GM19239 (cell line): ENCODE results near the gene CFAP68.
"Not testable (repeated sequence)": the region's sequence is repeated elsewhere in the genome, so short reads cannot be mapped to it uniquely, and the experiment has no call there.

ENCODE experiments used
- DNase-seq: peaks from one replicate; pipeline ENCODE4 v3.0.0; 2011; ENCODE audit warnings: low spot score; ENCODE audit not compliant: insufficient read length
- FAIRE-seq: peaks from 2 replicates; lab custom pipeline; 2011; peaks lifted over from hg19 to GRCh38; lab: Jason Lieb, UNC

CFAP68 gene

GRCh38 chr11:111916768-111917167, 37.4 kb downstream of the CFAP68 start:
- FAIRE-seq (no peak), DNase-seq (no peak)

DNA sequence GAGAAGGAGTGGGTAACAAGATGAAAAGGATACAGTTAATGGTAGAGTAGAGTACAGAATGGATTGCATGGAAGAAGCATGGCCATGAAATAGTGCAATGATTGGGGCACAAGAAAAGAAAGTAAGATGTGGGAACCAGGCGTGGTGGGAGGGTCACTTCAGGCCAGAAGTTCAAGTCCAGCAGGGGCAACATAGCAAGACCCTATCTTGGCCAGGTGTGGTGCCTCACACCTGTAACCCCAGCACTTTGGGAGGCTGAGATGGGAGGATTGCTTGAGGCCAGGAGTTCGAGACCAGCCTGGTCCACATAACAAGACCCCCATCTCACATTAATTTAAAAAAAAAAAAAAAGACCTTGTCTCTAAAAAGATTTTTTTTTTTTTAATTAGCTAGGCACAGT, 38.0 kb downstream of the CFAP68 start:
- no peak for DNase-seq
- FAIRE-seq, result no peak

GRCh38 chr11:111917788-111918187, 38.4 kb downstream of the CFAP68 start:
- no peak for DNase-seq
- no peak for FAIRE-seq

- DNase-seq (no peak), FAIRE-seq (no peak)
Observed at GRCh38 chr11:111918390-111919256, 39.3 kb downstream of the CFAP68 start, which contains the start of gene C11orf52. Gene C11orf52, plus strand, starts transcription at chr11:111918913. Its CDS starts 60 bp downstream, at chr11:111918973.

DNA sequence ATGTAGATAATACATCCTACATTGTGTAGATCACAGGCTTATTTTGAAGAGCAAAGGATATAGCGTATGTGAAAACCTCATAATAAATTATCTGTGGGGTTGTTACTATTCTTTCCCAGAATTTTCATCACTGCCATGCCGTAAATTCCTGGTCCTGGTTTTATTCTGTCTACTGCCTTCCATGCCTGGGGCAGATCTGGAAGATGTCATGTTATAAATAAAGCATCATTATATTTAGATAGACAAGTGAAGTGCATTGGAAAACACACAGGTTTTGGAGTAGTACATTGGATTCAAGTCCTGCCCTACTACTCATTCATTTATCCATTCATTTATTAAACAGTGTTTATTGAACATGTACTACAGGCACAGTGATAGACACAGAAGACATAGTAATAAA, 41.6 kb downstream of the CFAP68 start:
- DNase-seq (no peak), FAIRE-seq (no peak)

DNA sequence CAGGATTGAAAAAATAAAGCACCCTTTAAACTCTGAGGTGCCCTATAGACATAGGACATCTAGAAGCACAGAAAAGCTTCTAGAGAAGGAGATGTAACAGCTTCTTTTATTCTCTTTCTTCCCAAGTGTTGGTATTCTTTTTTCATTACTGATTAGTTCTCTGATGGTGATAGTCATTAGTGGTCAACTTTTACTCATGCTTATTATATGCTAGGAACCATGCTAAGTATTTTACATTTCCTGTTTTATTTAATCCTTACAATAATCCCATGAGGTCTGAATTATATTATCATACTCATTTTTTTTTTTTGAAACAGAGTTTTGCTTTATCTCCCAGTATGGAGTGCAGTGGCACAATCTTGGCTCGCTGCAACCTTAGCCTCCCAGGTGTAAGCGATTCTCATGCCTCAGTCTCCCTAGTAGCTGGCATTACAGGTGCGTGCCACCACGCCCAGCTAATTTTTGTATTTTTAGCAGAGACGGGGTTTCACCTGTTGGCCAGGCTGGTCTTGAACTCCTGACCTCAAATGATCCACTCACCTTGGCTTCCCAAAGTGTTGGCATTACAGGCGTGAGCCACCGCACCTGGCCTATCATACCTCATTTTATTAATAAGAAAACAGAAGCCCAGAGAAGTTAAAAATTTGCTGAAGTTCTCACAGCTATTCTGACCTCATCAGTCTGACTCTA, 42.3 kb downstream of the CFAP68 start:
- FAIRE-seq (no peak), DNase-seq (no peak)

DNA sequence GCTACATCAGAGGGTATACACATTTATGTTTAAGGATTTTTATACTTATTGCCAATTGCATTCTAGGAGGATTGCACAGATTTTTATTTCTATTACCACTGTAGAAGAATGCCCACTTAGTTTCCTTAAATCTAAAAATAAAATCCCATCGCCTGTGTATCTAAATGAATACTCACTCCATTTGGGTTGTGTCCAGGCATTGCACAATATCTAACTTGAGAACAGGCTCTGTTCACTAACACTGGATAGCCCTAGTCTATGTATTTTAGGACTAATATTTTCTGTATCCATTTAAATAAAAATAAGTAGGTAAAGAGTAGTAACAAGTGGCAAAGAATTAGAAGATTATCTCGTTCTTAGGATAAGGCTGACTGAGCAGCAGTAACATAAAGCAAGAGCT, 43.5 kb downstream of the CFAP68 start:
- no peak for FAIRE-seq
- no peak for DNase-seq

DNA sequence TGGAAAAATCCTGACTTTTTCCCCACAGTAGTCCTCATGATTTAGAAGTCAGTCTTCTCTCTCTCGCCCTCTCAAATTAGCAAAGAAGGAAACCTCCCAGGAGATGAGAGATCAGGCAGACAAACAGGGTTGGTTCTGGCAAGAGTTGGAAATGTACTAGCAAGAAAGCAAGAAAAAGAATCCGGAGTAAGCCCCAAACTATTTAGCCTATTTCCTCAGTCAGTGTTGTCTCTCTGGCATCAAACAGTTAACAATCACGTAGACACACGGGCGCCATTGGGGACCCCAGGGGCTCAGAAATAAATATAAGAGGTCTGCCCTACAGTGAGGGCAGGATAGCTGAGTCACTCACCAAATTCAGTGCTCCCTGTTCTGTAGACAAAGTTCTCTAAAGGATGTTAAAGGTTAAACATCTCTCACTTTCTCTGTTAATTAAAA, 44.0 kb downstream of the CFAP68 start:
- DNase-seq (no peak), FAIRE-seq (no peak)

- DNase-seq, result no peak
- no peak for FAIRE-seq
Observed at GRCh38 chr11:111923951-111924350, 44.6 kb downstream of the CFAP68 start.

GRCh38 chr11:111925953-111926352, 46.6 kb downstream of the CFAP68 start:
- no peak for DNase-seq
- no peak for FAIRE-seq

- FAIRE-seq (peak; percentile 93), DNase-seq (peak; percentile 91)
Observed at GRCh38 chr11:111926505-111927391, 47.4 kb downstream of the CFAP68 start.

- DNase-seq, result no peak
- no peak for FAIRE-seq
Observed at GRCh38 chr11:111930472-111930871, 51.1 kb downstream of the CFAP68 start.

- DNase-seq (no peak), FAIRE-seq (no peak)
Observed at GRCh38 chr11:111932611-111932950, 53.2 kb downstream of the CFAP68 start.

DNA sequence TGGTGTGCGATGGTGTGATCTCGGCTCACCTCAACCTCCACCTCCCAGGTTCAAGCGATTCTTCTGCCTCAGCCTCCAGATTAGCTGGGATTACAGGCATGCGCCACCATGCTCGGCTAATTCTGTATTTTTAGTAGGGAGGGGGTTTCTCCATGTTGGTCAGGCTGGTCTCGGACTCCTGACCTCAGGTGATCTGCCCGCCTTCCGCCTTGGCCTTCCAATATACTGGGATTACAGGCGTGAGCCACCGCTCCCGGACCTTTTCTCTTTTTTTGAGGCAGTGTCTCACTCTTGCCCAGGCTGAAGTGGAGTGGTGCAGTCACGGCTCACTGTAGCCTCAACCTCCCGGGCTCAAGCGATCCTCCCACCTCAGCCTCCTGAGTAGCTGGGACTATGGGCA, 53.8 kb downstream of the CFAP68 start:
- FAIRE-seq, DNase-seq: not testable (repeated sequence)

GRCh38 chr11:111933872-111934271, 54.5 kb downstream of the CFAP68 start:
- no peak for FAIRE-seq
- no peak for DNase-seq

- FAIRE-seq, result no peak
Observed at GRCh38 chr11:111934306-111934705, 55.0 kb downstream of the CFAP68 start.

More at GRCh38 chr11:111934306-111934705, 55.0 kb downstream of the CFAP68 start:
- DNase-seq, result no peak
